ENCODE results near the gene TECR.
"Not testable (repeated sequence)": the region's sequence is repeated elsewhere in the genome, so short reads cannot be mapped to it uniquely, and the experiment has no call there.

Gene TECR

DNA sequence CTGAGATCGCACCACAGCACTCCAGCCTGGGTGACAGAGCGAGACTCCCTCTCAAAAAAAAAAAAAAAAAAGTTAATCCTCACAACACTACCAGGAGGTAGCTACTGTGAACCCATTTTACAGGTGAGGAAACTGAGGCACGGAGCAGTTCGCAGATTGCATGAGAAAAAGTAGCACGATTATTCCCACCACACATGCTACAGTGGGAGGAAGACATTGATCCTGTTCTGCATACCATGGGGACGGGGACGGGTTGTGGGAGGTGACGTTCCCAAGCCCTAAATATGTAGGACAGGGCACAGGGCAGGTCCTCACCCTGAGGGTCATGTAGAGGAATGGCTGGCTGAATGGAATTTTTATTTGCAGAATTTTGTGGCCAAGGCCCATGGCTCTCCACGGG, 77.2 kb downstream of the TECR start:
- no peaks in the 10 kb centered on the region for H3K27me3 Mint-ChIP-seq
- no peak for DNase-seq
- H3K27ac Mint-ChIP-seq = no peak overlapping the region
- H3K9me3 Mint-ChIP-seq = no peaks in the 10 kb centered on the region
- peaks cover 15% of the 10 kb centered on the region for H3K4me1 Mint-ChIP-seq (ENCODE audit: low read depth)
- H3K4me3 Mint-ChIP-seq = no peak overlapping the region
- no peaks in the 10 kb centered on the region for H3K36me3 Mint-ChIP-seq (ENCODE audit: low read depth)

GRCh38 chr19:14611051-14611450, 81.7 kb downstream of the TECR start:
- Mint-ChIP-seq H3K27ac (no peak overlapping the region), H3K27me3 (peaks cover under 1% of the 10 kb centered on the region), H3K36me3 (ENCODE audit: low read depth) (no peaks in the 10 kb centered on the region), H3K4me1 (ENCODE audit: low read depth) (peaks cover 3% of the 10 kb centered on the region), H3K9me3 (no peaks in the 10 kb centered on the region), H3K4me3 (no peak overlapping the region)
- DNase-seq = no peak

DNA sequence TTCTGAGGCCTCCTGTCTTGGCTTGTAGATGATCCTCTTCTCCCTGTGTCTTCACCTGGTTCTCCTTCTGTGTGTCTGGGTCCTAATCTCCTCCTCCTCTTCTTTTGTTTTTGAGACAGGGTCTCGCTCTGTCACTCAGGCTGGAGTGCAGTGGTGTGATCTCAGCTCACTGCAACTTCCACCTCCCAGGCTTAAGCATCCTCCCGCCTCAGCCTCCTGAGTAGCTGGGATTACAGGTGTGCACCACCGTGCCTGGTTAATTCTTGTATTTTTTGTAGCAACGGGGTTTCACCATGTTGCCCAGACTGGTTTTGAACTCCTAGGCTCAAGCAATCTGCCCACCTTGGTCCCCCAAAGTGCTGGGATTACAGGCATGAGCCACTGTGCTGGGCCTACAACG, 82.8 kb downstream of the TECR start:
- H3K4me3 Mint-ChIP-seq; H3K9me3 Mint-ChIP-seq; H3K27me3 Mint-ChIP-seq; H3K27ac Mint-ChIP-seq; DNase-seq; H3K4me1 Mint-ChIP-seq (ENCODE audit: low read depth); H3K36me3 Mint-ChIP-seq (ENCODE audit: low read depth): not testable (repeated sequence)

DNA sequence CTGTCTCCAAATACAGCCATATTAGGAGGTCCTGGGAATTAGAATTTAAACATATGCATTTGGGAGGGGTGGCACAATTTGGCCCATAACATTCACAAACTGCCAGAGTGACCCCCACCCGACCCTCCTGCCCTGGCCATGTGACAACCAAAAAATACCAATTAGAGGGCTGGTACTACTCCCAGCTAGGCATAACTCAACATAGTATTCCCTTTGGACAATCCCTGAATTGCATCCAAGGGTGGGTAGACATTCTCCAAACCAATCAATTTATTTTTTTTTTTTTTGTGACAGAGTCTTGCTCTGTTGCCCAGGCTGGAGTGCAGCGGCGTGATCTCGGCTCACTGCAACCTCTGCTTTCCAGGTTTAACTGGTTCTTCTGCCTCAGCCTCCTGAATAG, 83.3 kb downstream of the TECR start:
- H3K36me3 Mint-ChIP-seq (ENCODE audit: low read depth) = no peaks in the 10 kb centered on the region
- H3K4me1 Mint-ChIP-seq (ENCODE audit: low read depth) = peaks cover 3% of the 10 kb centered on the region
- no peak overlapping the region for H3K4me3 Mint-ChIP-seq
- no peak overlapping the region for H3K27ac Mint-ChIP-seq
- no peaks in the 10 kb centered on the region for H3K9me3 Mint-ChIP-seq
- H3K27me3 Mint-ChIP-seq = peaks cover 6% of the 10 kb centered on the region
- no peak for DNase-seq

DNA sequence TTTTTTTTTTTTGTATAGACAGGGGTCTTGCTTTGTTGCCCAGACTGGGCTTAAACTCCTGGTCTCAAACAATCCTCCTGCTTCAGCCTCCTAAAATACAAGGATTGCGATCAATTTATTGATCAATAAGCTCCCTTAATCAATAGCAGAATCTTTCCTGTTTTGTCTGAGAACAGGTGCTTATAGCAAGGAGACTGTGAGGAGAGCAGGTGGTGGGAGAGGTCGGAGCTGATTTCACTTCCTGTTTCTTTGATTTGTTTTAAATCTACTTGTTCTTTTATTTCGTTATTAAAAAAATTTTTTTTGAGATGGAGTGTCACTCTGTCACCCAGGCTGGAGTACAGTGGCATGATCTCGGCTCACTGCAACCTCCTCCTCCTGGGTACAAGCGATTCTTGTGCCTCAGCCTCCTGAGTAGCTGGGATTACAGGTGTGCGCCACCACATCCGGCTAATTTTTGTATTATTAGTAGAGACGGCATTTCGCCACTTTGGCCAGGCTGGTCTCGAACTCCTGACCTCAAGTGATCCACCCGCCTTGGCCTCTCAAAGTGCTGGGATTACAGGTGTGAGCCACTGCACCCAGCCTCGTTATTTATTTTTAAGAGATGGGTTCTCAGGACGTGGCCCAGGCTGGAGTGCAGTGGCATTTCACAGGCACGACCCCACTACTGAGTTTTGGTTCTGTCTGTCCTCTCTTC, 84.2 kb downstream of the TECR start:
- not testable (repeated sequence) for DNase-seq; H3K9me3 Mint-ChIP-seq; H3K4me3 Mint-ChIP-seq; H3K36me3 Mint-ChIP-seq (ENCODE audit: low read depth); H3K4me1 Mint-ChIP-seq (ENCODE audit: low read depth); H3K27me3 Mint-ChIP-seq; H3K27ac Mint-ChIP-seq

DNA sequence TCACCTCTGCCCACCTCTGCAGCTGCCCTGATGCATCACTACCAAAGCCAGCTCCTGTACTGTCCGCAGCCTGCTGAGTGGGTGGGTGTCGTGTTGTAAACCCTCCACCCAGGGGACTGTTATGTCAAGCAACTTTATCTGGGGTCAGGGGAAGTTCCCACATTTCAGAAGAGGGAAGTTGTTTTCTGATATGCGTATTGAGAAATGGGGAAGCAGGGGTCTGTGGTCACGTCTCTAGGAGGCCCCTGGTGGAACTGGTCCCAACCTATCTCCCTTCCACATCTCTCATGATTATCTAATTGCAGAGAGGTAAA, 84.7 kb downstream of the TECR start:
- no peak for DNase-seq
- Mint-ChIP-seq H3K4me3 (no peak overlapping the region), H3K27ac (no peak overlapping the region), H3K36me3 (ENCODE audit: low read depth) (no peaks in the 10 kb centered on the region), H3K4me1 (ENCODE audit: low read depth) (peaks cover 3% of the 10 kb centered on the region), H3K9me3 (no peaks in the 10 kb centered on the region), H3K27me3 (peaks cover 8% of the 10 kb centered on the region)
